Naive thymus-derived CD4-positive, alpha-beta T cell (primary cell): Measurements from ENCODE around the gene PACRG. TPM values are rescaled to one million over a fixed set of nuclear protein-coding genes. Genes with fewer than 3 reads are reported as not detected.

Experiments
- ATAC-seq: fragments of 150-1000 bp; cut with Tn5 transposase; 2 replicates; pipeline ENCODE4 v1.10.0; 2021; ENCODE audit warnings: mild to moderate bottlenecking, moderate library complexity
- CTCF ChIA-PET: fragments of 350-600 bp; sonication (Branson Sonifier 250); formaldehyde crosslinking; loops from one replicate; lab custom pipeline; 2021; ENCODE audit warnings: antibody characterized with exemption; lab: Charles Lee
- POLR2A ChIA-PET: fragments of 350-600 bp; sonication (Branson Sonifier 250); formaldehyde crosslinking; loops from one replicate; lab custom pipeline; 2021; ENCODE audit warnings: antibody characterized with exemption, inconsistent platforms; lab: Charles Lee
- DNase-seq, 9 donors: peaks; one replicate each; pipeline versions ENCODE4 v3.0.0 to v3.0.0-alpha.2; 2020 to 2022; ENCODE audit warnings: mixed read lengths in 1 of 9
- H3K27ac ChIP-seq: one replicate; pipeline ENCODE4 v1.7.0; 2013; ENCODE audit warnings: mild to moderate bottlenecking, low read depth, low read length, moderate library complexity
- H3K27me3 ChIP-seq, 2 donors: one replicate each; pipeline ENCODE4 v1.7.0; 2013; ENCODE audit warnings: low read length in 2 of 2, mild to moderate bottlenecking in 2 of 2, moderate library complexity in 2 of 2; ENCODE audit not compliant: control insufficient read depth in 2 of 2, insufficient read depth in 2 of 2
- H3K36me3 ChIP-seq, 3 experiments: 1 replicate in 2 of 3; 2 replicates in 1 of 3; pipeline ENCODE4 v1.7.0; 2013; ENCODE audit warnings: low read length in 3 of 3, mild to moderate bottlenecking in 3 of 3, moderate library complexity in 1 of 3; ENCODE audit not compliant: insufficient read depth in 3 of 3, control insufficient read depth in 2 of 3
- H3K4me1 ChIP-seq, 2 donors: one replicate each; pipeline ENCODE4 v1.7.0; 2013; ENCODE audit warnings: low read length in 2 of 2, mild to moderate bottlenecking in 2 of 2, moderate library complexity in 1 of 2; ENCODE audit not compliant: control insufficient read depth in 2 of 2, insufficient read depth in 2 of 2
- H3K4me3 ChIP-seq: 2 replicates; pipeline ENCODE4 v1.7.0; 2013; ENCODE audit warnings: mild to moderate bottlenecking, low read length
- H3K9me3 ChIP-seq, 3 experiments: 1 replicate in 2 of 3; 2 replicates in 1 of 3; pipeline ENCODE4 v1.7.0; 2013; ENCODE audit warnings: low read length in 3 of 3; ENCODE audit not compliant: control insufficient read depth in 2 of 3
- H3K27ac Mint-ChIP-seq, 9 donors: one replicate each; pipeline ENCODE4 v1.8.0; 2020 to 2022; ENCODE audit warnings: mixed read lengths in 9 of 9, mild to moderate bottlenecking in 8 of 9, moderate library complexity in 5 of 9, inconsistent platforms in 2 of 9
- H3K27me3 Mint-ChIP-seq, 5 donors: one replicate each; pipeline ENCODE4 v1.8.0; 2021 to 2022; ENCODE audit warnings: mixed read lengths in 5 of 5, mild to moderate bottlenecking in 1 of 5
- H3K36me3 Mint-ChIP-seq, 5 donors: one replicate each; pipeline ENCODE4 v1.8.0; 2020 to 2022; ENCODE audit warnings: mixed read lengths in 5 of 5, mild to moderate bottlenecking in 3 of 5, inconsistent platforms in 1 of 5
- H3K4me1 Mint-ChIP-seq, 7 donors: one replicate each; pipeline ENCODE4 v1.8.0; 2020 to 2022; ENCODE audit warnings: mixed read lengths in 7 of 7, mild to moderate bottlenecking in 3 of 7, inconsistent platforms in 1 of 7
- H3K4me3 Mint-ChIP-seq, 10 donors: one replicate each; pipeline ENCODE4 v1.8.0; 2020 to 2022; ENCODE audit warnings: mild to moderate bottlenecking in 10 of 10, mixed read lengths in 10 of 10, moderate library complexity in 6 of 10, inconsistent platforms in 2 of 10
- H3K9me3 Mint-ChIP-seq, 11 donors: one replicate each; pipeline ENCODE4 v1.8.0; 2020 to 2022; ENCODE audit warnings: mixed read lengths in 11 of 11, mild to moderate bottlenecking in 4 of 11, inconsistent platforms in 1 of 11, moderate library complexity in 1 of 11
- intact Hi-C, 2 donors: fragments of 100-400 bp; cut with micrococcal nuclease; formaldehyde crosslinking; loops; one replicate each; pipeline ENCODE4 v1.15.1; 2023
- polyA plus RNA-seq, 2 donors: library from polyadenylated mRNA; unstranded; fragments of 300-500 nt; fragmentation: Illumina TruSeq; gene quantifications; one replicate each; pipeline ENCODE4 v1.2.3, GENCODE V29; 2021
- total RNA-seq, 6 experiments: library from RNA in 5 of 6; stranded (reverse) in 5 of 6; gene quantifications; 1 replicate in 5 of 6; 2 replicates in 1 of 6; pipeline ENCODE4 v1.2.3 and lab custom pipeline; 2021 to 2026

PACRG gene
- total and polyA plus RNA-seq, 7 experiments from 2014 or later = 0.89 to 2.2 (median 1.5) TPM; not detected in 1

DNA sequence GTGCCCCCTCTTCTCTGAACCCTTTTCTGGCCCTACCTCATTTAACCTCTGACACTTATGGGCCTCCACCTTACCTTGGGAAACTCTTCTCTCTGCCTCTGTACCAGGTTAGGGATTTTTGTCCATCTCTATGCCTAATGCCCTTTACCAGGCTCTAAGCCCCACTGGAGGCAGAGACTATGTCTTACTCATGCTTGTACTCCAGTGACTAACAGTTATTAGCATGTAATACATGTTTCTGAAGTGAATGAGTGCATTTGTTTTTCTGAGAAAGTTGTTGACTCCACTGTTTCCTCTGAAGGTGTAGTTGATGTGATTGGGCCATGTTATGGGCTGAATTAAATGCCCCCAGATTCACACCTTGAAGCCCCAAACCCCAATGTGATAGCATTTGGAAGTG lies 234.3 kb downstream of the PACRG start:
- H3K27ac Mint-ChIP-seq = no peak overlapping the region
- no peak overlapping the region for H3K4me3 Mint-ChIP-seq
- H3K9me3 ChIP-seq = no peaks in the 10 kb centered on the region
- ATAC-seq (no peak), DNase-seq (no peak)
- H3K27me3 Mint-ChIP-seq = no peaks in the 10 kb centered on the region
- no peaks in the 10 kb centered on the region for H3K4me1 Mint-ChIP-seq
- no peaks in the 10 kb centered on the region for H3K4me1 ChIP-seq
- H3K27ac ChIP-seq = no peak overlapping the region
- CTCF ChIA-PET = no interaction called here
- H3K36me3 ChIP-seq = no peaks in the 10 kb centered on the region
- H3K4me3 ChIP-seq = no peak overlapping the region
- H3K9me3 Mint-ChIP-seq = peaks cover 0 to 31% (median 15%) of the 10 kb centered on the region in 11 donors
- intact Hi-C loops = no loop called here
- no peaks in the 10 kb centered on the region for H3K27me3 ChIP-seq
- peaks cover 0 to 4% (median 0%) of the 10 kb centered on the region in 5 donors for H3K36me3 Mint-ChIP-seq
- POLR2A ChIA-PET = interaction anchor here (0.8 kb wide), 1 partner anchor 163 kb away, joined by 4 read pairs; no protein-coding TSS in a partner anchor

DNA sequence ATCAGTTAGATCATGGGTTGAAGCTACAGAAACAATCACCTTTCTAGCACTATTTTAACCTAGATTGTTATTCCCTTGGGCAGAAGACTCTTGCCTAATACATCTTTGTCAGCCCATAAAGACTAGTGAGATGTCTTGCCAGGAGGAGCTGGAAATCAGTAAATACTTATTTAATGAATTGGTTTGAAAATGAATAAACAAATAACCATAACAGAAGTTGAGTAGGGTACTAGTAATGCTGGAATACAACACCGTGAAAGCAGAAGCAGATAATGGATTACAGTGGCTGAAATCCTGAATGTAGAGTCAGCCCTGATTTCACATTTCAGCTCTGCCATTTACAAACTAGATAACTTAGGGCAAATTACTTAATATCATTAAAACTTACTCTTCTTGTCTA lies 236.1 kb downstream of the PACRG start:
- no peaks in the 10 kb centered on the region for H3K27me3 Mint-ChIP-seq
- ChIA-PET POLR2A (no interaction called here), CTCF (no interaction called here)
- H3K36me3 ChIP-seq = no peaks in the 10 kb centered on the region
- peaks cover 0 to 36% (median 15%) of the 10 kb centered on the region in 11 donors for H3K9me3 Mint-ChIP-seq
- no peaks in the 10 kb centered on the region for H3K27me3 ChIP-seq
- intact Hi-C loops = no loop called here
- no peak for DNase-seq
- no peaks in the 10 kb centered on the region for H3K4me1 ChIP-seq
- H3K4me3 ChIP-seq = no peak overlapping the region
- no peak overlapping the region for H3K4me3 Mint-ChIP-seq
- no peaks in the 10 kb centered on the region for H3K9me3 ChIP-seq
- H3K27ac Mint-ChIP-seq = no peak overlapping the region
- no peak overlapping the region for H3K27ac ChIP-seq
- peaks cover 0 to 4% (median 0%) of the 10 kb centered on the region in 5 donors for H3K36me3 Mint-ChIP-seq
- no peak for ATAC-seq
- H3K4me1 Mint-ChIP-seq = no peaks in the 10 kb centered on the region

DNA sequence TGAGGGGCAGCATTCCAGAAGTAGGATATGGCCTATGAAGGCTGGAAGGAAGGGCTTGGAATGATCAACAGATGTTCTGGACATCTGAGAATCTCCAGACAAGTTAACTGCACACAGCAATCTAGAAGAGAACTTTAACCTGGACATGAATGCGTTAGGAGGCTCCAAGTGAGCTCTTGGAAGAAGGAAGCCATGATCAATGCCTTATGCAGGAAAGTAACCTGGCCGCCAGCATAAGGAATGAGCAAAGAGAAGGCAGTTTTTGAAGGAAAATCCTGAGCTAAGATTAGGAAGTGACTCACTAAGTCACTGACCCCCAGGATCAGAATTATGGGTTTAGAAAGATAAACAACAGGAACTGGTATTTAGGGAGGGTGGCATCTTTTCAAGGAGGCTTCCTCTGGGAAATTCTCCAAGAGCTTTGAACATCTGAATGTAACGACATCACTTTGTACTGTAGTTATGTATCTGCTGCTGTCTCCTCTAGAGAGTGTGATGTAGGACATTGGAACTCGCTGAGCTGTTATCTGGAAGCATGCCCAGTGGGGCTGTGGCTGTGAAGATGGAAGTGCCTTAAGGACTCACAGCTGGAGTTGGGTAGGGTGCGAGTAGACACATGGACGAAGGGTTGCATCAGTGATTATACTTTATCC lies 236.8 kb downstream of the PACRG start:
- Mint-ChIP-seq H3K4me3 (no peak overlapping the region), H3K27me3 (no peaks in the 10 kb centered on the region), H3K9me3 (peaks cover 0 to 35% (median 17%) of the 10 kb centered on the region in 11 donors), H3K4me1 (no peaks in the 10 kb centered on the region), H3K36me3 (peaks cover 0 to 4% (median 0%) of the 10 kb centered on the region in 5 donors), H3K27ac (no peak overlapping the region)
- ATAC-seq (no peak), DNase-seq (no peak)
- no peak overlapping the region for H3K4me3 ChIP-seq
- POLR2A ChIA-PET = no interaction called here
- intact Hi-C loops = no loop called here
- H3K27ac ChIP-seq = no peak overlapping the region
- CTCF ChIA-PET = no interaction called here
- H3K36me3 ChIP-seq = no peaks in the 10 kb centered on the region
- H3K9me3 ChIP-seq = peaks cover 0 to 4% (median 0%) of the 10 kb centered on the region in 3 experiments
- no peaks in the 10 kb centered on the region for H3K27me3 ChIP-seq
- no peaks in the 10 kb centered on the region for H3K4me1 ChIP-seq

DNA sequence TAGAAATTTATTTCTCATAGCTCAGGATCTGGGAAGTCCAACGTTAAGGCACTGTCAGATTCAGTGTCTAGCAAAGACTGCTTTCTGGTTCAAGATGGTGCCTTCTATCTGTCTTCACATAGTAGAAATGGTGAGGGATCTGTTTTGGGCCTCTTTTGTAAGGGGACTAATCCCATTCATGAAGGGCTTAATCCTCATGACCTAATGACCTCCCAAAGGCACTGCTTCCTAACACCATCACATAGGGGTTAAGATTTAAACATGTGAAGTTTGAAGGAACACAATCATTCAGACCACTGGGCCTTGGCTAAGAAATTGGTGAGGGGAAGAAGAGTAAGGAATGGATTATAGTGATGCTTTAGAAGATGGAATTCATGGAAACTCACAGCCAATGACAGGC lies 237.6 kb downstream of the PACRG start:
- CTCF ChIA-PET = no interaction called here
- H3K27me3 Mint-ChIP-seq = no peaks in the 10 kb centered on the region
- DNase-seq (no peak), ATAC-seq (no peak)
- no peaks in the 10 kb centered on the region for H3K4me1 Mint-ChIP-seq
- Histone ChIP-seq H3K27me3 (no peaks in the 10 kb centered on the region), H3K36me3 (no peaks in the 10 kb centered on the region), H3K9me3 (peaks cover 0 to 4% (median 0%) of the 10 kb centered on the region in 3 experiments), H3K4me3 (no peak overlapping the region), H3K4me1 (no peaks in the 10 kb centered on the region), H3K27ac (no peak overlapping the region)
- peaks cover 0 to 4% (median 0%) of the 10 kb centered on the region in 5 donors for H3K36me3 Mint-ChIP-seq
- intact Hi-C loops = no loop called here
- no peak overlapping the region for H3K27ac Mint-ChIP-seq
- no peak overlapping the region for H3K4me3 Mint-ChIP-seq
- H3K9me3 Mint-ChIP-seq = peaks cover 0 to 41% (median 17%) of the 10 kb centered on the region in 11 donors
- POLR2A ChIA-PET = no interaction called here

DNA sequence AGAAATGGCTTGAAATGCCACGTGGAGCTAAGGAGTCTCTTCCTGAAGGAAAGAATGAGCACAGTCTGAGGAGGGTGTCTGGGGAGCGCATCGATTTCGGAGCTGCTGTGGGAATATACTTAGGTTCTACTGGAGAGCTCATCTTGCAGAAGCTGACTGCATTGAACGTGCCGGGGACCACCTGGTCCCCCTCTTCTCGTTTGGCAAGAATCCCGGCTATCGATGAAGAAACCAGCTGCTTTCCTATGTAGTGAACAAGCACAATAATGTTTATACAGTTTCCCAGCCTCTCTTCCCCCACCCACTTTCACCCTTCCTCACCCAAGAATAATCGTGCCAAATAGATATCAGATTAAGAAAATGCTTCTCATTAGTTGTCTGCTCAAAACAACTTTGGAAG lies 242.5 kb downstream of the PACRG start:
- Histone ChIP-seq H3K4me1 (no peaks in the 10 kb centered on the region), H3K36me3 (no peaks in the 10 kb centered on the region), H3K4me3 (no peak overlapping the region), H3K27me3 (no peaks in the 10 kb centered on the region), H3K27ac (no peak overlapping the region), H3K9me3 (peaks cover 0 to 4% (median 0%) of the 10 kb centered on the region in 3 experiments)
- DNase-seq (no peak), ATAC-seq (no peak)
- H3K4me3 Mint-ChIP-seq = no peak overlapping the region
- peaks cover 6 to 55% (median 20%) of the 10 kb centered on the region in 11 donors for H3K9me3 Mint-ChIP-seq
- H3K36me3 Mint-ChIP-seq = peaks cover 0 to 8% (median 0%) of the 10 kb centered on the region in 5 donors
- CTCF ChIA-PET = no interaction called here
- POLR2A ChIA-PET = no interaction called here
- peaks cover 0 to 5% (median 0%) of the 10 kb centered on the region in 5 donors for H3K27me3 Mint-ChIP-seq
- H3K27ac Mint-ChIP-seq = no peak overlapping the region
- intact Hi-C loops = no loop called here
- no peaks in the 10 kb centered on the region for H3K4me1 Mint-ChIP-seq

DNA sequence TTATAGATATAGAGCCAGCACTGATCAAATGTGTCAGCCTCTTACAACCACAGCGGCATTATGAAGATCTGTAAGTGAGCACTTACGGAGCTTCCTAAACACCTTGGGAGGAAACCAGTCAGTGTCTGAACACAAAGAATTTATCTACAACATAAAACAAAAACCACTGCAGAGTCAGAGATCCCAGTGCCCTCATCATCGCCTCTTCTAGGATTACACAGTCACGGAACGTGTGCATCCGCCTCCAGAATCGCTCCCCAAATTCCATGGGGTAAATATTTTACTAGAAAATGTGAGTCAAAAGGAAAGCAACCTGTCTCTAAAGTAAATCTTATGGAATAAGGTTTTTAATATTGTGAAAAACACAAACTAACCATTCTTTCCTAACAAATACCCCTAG lies 243.6 kb downstream of the PACRG start:
- peaks cover 4 to 52% (median 15%) of the 10 kb centered on the region in 11 donors for H3K9me3 Mint-ChIP-seq
- no peak overlapping the region for H3K4me3 Mint-ChIP-seq
- H3K4me1 Mint-ChIP-seq = no peaks in the 10 kb centered on the region
- H3K4me1 ChIP-seq = no peaks in the 10 kb centered on the region
- peaks cover 0 to 4% (median 0%) of the 10 kb centered on the region in 3 experiments for H3K9me3 ChIP-seq
- no peak overlapping the region for H3K4me3 ChIP-seq
- H3K27ac ChIP-seq = no peak overlapping the region
- no peak overlapping the region for H3K27ac Mint-ChIP-seq
- intact Hi-C loops = no loop called here
- H3K27me3 Mint-ChIP-seq = peaks cover 0 to 5% (median 0%) of the 10 kb centered on the region in 5 donors
- CTCF ChIA-PET = no interaction called here
- H3K36me3 ChIP-seq = no peaks in the 10 kb centered on the region
- ATAC-seq = no peak
- H3K27me3 ChIP-seq = no peaks in the 10 kb centered on the region
- no peak for DNase-seq
- peaks cover 0 to 4% (median 0%) of the 10 kb centered on the region in 5 donors for H3K36me3 Mint-ChIP-seq
- POLR2A ChIA-PET = no interaction called here
